ENCODE results near the gene C20orf144.

C20orf144 gene

DNA sequence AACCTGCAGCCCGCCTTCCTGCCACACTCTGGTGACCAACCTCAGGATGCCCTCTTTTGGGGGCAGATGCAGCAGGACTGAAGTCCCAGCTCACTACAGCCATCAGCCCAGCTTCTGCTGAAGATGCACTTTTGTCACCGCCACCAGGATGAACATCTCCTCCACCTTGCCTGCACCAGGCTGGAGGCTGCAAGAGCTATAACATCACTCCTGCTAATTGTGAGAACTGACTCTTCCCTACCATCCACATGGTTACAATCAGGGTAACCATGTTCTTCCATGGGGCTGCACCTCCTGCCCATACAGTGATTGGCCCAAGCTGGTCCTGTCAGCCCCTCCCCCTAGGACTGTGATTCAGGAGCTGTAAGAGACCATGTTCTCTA lies 2.6 kb downstream of the C20orf144 start:
- DNase-seq (ENCODE audit: low read depth), result no peak

GRCh38 chr20:33666293-33667244 lies 4.4 kb downstream of the C20orf144 start, which contains the start of gene ACTL10:
ACTL10 (plus strand) TSS chr20:33666943; CDS start chr20:33667498, 555 bp downstream.
- DNase-seq (ENCODE audit: low read depth), result peak; percentile 92
- peak within 1 kb of the TSS; percentile 54 for H3K4me3 ChIP-seq (ENCODE audit: low read length)
- TF ChIP-seq, protein P1, sequence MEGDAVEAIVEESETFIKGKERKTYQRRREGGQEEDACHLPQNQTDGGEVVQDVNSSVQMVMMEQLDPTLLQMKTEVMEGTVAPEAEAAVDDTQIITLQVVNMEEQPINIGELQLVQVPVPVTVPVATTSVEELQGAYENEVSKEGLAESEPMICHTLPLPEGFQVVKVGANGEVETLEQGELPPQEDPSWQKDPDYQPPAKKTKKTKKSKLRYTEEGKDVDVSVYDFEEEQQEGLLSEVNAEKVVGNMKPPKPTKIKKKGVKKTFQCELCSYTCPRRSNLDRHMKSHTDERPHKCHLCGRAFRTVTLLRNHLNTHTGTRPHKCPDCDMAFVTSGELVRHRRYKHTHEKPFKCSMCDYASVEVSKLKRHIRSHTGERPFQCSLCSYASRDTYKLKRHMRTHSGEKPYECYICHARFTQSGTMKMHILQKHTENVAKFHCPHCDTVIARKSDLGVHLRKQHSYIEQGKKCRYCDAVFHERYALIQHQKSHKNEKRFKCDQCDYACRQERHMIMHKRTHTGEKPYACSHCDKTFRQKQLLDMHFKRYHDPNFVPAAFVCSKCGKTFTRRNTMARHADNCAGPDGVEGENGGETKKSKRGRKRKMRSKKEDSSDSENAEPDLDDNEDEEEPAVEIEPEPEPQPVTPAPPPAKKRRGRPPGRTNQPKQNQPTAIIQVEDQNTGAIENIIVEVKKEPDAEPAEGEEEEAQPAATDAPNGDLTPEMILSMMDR (IDR thresholded peaks at IDR 0.05; ENCODE audit: insufficient read depth, low read depth, low read length, missing control alignments), result peak; percentile 25

More for the DNA sequence above, 2.6 kb downstream of the C20orf144 start:
- TF ChIP-seq, protein P1 (IDR thresholded peaks at IDR 0.05; ENCODE audit: insufficient read depth, low read depth, low read length, missing control alignments), result no peak
- no peak overlapping the region for H3K4me3 ChIP-seq (ENCODE audit: low read length)

GRCh38 chr20:33667245-33667675 lies 5.1 kb downstream of the C20orf144 start:
- TF ChIP-seq, protein P1 (IDR thresholded peaks at IDR 0.05; ENCODE audit: insufficient read depth, low read depth, low read length, missing control alignments), result no peak
- peak overlapping the region; percentile 54 for H3K4me3 ChIP-seq (ENCODE audit: low read length)
- DNase-seq (ENCODE audit: low read depth), result no peak

GRCh38 chr20:33667676-33668465 lies 5.7 kb downstream of the C20orf144 start:
- TF ChIP-seq, protein P1 (IDR thresholded peaks at IDR 0.05; ENCODE audit: insufficient read depth, low read depth, low read length, missing control alignments), result peak; percentile 69
- peak overlapping the region; percentile 46 for H3K4me3 ChIP-seq (ENCODE audit: low read length)
- peak; percentile 78 for DNase-seq (ENCODE audit: low read depth)

DNA sequence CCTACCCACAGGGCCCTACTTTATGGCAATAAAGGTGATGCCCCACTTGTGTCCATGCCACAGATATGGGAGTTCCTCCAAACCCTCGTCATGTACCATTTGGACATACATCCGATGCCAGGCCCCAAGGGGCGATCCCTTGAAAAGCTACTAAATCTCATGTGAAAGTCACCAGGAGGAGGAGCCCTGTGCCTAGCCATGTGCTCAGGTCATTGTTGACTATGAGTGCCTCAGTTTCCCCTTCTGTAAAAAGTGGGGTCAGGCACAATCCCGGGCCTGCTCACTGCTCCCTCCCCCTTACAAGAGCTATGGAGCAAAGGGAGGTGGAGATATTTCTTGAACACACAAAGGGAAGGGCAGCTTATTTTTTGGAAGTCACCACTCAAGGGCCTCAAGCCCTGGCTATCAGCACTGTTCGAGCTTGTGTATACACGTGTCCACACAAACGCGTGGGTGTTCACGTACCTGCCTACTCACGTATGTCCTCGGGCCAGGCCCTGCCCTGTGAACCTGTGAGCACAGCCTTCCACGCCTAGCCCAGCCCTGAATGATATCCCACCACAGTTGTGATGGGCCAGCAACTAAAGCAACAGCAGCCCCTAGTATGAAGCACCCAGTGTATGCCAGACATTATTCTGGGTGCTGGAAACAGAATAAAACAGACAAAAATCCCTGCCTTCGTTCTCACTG lies 6.5 kb downstream of the C20orf144 start:
- no peak for DNase-seq (ENCODE audit: low read depth)
- no peak overlapping the region for H3K4me3 ChIP-seq (ENCODE audit: low read length)
- TF ChIP-seq, protein P1 (IDR thresholded peaks at IDR 0.05; ENCODE audit: insufficient read depth, low read depth, low read length, missing control alignments), result no peak

DNA sequence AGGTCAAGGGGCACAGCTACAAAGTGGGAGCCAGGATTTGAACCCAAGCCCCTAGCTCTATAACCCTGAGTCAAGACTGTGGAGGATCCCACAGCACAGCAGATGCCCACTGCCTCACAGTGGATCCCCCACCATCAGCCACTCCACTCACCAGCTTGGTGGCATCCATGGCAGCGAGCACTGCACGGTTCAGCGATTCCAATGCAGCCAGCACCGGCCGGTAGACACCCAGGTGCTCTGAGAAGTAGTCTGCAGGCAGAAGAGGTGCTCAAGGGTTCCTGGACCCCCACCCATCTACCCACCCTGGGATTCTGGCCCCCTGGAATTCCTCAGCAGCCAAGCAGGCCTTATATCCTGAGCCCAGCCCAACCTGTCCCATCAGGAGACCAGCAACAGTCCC lies 7.1 kb downstream of the C20orf144 start:
- no peak overlapping the region for H3K4me3 ChIP-seq (ENCODE audit: low read length)
- TF ChIP-seq, protein P1 (IDR thresholded peaks at IDR 0.05; ENCODE audit: insufficient read depth, low read depth, low read length, missing control alignments), result no peak
- no peak for DNase-seq (ENCODE audit: low read depth)

Measured in epithelial cell of esophagus (primary cell).